PC-3 (cell line): ENCODE results near the gene FAM24B.

ENCODE experiments used
- EZH2 ChIP-seq: fragments of 300-600 bp; sonication (generic); IDR thresholded peaks from one replicate; pipeline ENCODE4 v1.6.1; 2017; ENCODE audit warnings: antibody characterized with exemption, mild to moderate bottlenecking, low read length; ENCODE audit not compliant: unreplicated experiment
- TF ChIP-seq, protein P1 (sequence below): fragments of 300-600 bp; sonication (generic); conservative IDR thresholded peaks from 2 replicates; pipeline ENCODE4 v1.5.1; 2017; ENCODE audit warnings: antibody characterized with exemption, low read depth, mild to moderate bottlenecking, low read length

DNA sequence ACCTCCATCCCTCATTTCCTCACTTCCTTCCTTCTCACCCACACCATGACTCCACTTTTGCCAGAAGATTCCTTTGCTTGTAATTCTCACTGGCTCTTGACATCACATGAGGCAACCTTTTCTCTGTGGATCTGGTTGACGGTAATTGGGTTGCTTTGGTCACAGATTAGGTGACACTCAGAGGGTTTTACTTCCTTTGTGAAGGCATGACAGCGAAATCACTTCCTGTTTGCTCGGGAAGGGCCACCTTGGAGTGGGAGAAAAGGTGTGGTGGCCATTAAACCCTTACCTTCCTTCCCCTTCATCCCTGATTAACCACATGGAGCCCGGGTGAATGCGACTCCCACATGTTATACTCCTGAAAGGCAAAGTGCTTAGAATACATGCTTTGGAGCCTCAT is 63.9 kb downstream of the FAM24B start:
- no peak for TF ChIP-seq EZH2
- TF ChIP-seq, protein P1, sequence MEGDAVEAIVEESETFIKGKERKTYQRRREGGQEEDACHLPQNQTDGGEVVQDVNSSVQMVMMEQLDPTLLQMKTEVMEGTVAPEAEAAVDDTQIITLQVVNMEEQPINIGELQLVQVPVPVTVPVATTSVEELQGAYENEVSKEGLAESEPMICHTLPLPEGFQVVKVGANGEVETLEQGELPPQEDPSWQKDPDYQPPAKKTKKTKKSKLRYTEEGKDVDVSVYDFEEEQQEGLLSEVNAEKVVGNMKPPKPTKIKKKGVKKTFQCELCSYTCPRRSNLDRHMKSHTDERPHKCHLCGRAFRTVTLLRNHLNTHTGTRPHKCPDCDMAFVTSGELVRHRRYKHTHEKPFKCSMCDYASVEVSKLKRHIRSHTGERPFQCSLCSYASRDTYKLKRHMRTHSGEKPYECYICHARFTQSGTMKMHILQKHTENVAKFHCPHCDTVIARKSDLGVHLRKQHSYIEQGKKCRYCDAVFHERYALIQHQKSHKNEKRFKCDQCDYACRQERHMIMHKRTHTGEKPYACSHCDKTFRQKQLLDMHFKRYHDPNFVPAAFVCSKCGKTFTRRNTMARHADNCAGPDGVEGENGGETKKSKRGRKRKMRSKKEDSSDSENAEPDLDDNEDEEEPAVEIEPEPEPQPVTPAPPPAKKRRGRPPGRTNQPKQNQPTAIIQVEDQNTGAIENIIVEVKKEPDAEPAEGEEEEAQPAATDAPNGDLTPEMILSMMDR, result no peak
